Neural crest cell (in vitro differentiated cells): ENCODE data around the gene ZG16. TPM values are rescaled to one million over a fixed set of nuclear protein-coding genes. Genes with fewer than 3 reads are reported as not detected.
"Not testable (repeated sequence)": the region's sequence is repeated elsewhere in the genome, so short reads cannot be mapped to it uniquely, and the experiment has no call there.

Experiments used
- DNase-seq: peaks from one replicate; pipeline ENCODE4 v3.0.0; 2021; ENCODE audit warnings: low read depth, mixed read lengths, low spot score
- H3K27ac Mint-ChIP-seq: one replicate; pipeline ENCODE4 v1.8.0; 2021; ENCODE audit warnings: mild to moderate bottlenecking, mixed read lengths; ENCODE audit not compliant: unreplicated experiment
- H3K27me3 Mint-ChIP-seq: 2 replicates; pipeline ENCODE4 v1.8.0; 2021; ENCODE audit warnings: low read depth, mild to moderate bottlenecking, mixed read lengths
- H3K36me3 Mint-ChIP-seq: 2 replicates; pipeline ENCODE4 v1.8.0; 2021; ENCODE audit warnings: low read depth, mild to moderate bottlenecking, mixed read lengths
- H3K4me1 Mint-ChIP-seq: 2 replicates; pipeline ENCODE4 v1.8.0; 2021; ENCODE audit warnings: mixed read lengths
- H3K4me3 Mint-ChIP-seq: one replicate; pipeline ENCODE4 v1.8.0; 2021; ENCODE audit warnings: mild to moderate bottlenecking, mixed read lengths
- H3K9me3 Mint-ChIP-seq: 2 replicates; pipeline ENCODE4 v1.8.0; 2021; ENCODE audit warnings: mixed read lengths
- total RNA-seq: library from RNA; stranded (reverse); gene quantifications from 2 replicates; pipeline ENCODE4 v1.2.1, GENCODE V29; 2021
- TF ChIP-seq, protein P1 (sequence below): fragments of 200-600 bp; sonication (generic); conservative IDR thresholded peaks from 2 replicates; pipeline ENCODE4 v1.5.0; 2021; ENCODE audit warnings: antibody characterized with exemption, mild to moderate bottlenecking

The ZG16 gene
- total RNA-seq, 1 donor from 2014 or later = not detected

DNA sequence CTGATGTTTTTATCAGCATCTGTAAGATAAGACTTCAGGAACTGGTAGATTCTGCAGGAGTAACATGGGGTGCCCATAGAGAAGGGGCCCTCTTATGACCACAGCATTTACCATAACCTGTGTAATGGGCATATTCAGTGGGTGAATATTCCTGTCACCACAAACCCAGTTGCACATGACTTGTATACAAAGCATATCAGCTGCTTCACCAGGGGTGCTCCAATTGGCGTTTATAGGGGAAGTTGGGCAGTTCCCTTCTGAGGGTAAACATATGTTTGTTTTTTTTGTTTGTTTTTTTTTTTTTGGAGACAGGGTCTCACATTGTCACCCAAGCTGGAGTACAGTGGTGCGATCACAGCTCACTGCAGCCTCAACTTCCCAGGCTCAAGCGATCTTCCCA, 11.5 kb upstream of the ZG16 start:
- no peaks in the 10 kb centered on the region for H3K9me3 Mint-ChIP-seq
- no peak for DNase-seq
- TF ChIP-seq, protein P1, sequence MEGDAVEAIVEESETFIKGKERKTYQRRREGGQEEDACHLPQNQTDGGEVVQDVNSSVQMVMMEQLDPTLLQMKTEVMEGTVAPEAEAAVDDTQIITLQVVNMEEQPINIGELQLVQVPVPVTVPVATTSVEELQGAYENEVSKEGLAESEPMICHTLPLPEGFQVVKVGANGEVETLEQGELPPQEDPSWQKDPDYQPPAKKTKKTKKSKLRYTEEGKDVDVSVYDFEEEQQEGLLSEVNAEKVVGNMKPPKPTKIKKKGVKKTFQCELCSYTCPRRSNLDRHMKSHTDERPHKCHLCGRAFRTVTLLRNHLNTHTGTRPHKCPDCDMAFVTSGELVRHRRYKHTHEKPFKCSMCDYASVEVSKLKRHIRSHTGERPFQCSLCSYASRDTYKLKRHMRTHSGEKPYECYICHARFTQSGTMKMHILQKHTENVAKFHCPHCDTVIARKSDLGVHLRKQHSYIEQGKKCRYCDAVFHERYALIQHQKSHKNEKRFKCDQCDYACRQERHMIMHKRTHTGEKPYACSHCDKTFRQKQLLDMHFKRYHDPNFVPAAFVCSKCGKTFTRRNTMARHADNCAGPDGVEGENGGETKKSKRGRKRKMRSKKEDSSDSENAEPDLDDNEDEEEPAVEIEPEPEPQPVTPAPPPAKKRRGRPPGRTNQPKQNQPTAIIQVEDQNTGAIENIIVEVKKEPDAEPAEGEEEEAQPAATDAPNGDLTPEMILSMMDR = no peak
- H3K27me3 Mint-ChIP-seq = no peaks in the 10 kb centered on the region
- H3K4me1 Mint-ChIP-seq = no peaks in the 10 kb centered on the region
- H3K36me3 Mint-ChIP-seq = no peaks in the 10 kb centered on the region
- no peak overlapping the region for H3K27ac Mint-ChIP-seq
- H3K4me3 Mint-ChIP-seq = no peak overlapping the region

DNA sequence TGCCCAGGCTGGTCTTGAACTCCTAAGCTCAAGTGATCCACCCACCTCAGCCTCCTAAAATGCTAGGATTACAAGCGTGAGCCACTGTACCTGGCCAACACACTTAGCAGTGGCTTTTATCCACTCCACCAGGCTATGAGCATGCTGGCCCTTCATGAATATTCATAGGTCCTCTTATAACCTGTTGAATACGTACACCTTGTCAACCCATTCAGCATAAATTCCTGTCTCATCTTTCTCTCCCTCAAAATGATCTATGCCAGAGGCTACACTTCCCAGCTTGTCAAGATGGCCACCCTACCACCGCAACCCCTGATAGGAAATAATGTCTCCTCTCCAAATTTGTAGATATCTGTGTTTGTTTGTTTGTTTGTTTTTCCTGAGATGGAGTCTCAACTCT, 11.0 kb upstream of the ZG16 start:
- H3K27ac Mint-ChIP-seq = no peak overlapping the region
- no peaks in the 10 kb centered on the region for H3K36me3 Mint-ChIP-seq
- H3K9me3 Mint-ChIP-seq = no peaks in the 10 kb centered on the region
- no peaks in the 10 kb centered on the region for H3K4me1 Mint-ChIP-seq
- TF ChIP-seq, protein P1 = no peak
- no peaks in the 10 kb centered on the region for H3K27me3 Mint-ChIP-seq
- no peak overlapping the region for H3K4me3 Mint-ChIP-seq
- DNase-seq = no peak

DNA sequence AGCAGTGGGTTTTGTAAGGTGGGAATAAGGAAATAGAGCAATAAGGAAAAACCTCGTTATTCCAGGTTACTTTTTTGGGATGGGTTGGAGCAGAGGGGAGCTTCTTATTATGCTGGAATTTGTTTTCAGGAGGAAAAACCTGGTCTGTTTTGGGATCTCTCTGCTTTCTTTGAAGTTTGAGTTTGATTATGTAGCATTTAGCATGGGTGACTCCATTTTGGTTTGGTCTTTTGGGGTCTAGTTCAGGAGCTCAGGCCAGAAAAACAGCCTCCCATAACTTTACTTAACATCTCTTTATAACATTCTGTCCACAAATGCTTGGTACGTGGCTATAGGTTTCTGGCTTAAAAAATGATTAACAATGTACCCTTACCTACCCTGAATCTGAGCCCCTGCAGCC, 8.5 kb upstream of the ZG16 start:
- DNase-seq = no peak
- TF ChIP-seq, protein P1 = no peak
- no peak overlapping the region for H3K4me3 Mint-ChIP-seq

DNA sequence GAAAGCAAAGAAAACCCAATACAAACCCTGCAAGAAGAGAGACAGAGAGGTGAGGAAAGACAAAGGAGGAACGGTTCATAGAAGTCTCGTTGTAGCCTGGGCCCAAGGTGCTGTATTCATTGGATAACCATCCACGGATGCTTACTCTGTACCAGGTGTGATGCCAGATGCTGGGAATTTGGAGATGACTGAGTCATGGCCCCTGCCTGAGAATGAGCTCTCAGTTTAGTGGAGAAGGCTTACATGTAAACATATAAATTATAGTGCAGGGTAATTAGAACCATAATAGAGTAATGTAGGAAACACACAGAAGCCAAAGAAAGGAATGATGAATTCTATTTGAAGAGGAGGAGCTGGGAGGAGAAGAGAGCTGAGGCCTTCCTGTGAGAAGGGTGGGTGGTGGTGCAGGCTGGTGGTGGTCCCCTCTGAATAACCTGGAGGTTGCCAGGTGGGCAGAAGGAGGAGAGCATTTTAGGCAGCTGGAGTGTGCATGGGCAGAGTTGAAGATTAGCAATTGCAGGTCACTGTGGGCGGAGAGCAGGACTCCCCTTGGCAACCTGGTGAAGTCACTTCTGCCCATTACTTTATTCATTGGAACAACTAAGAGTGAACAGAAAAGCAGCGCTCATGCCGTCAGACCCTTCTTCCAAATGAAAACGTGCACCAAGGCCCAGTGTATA, 7.7 kb upstream of the ZG16 start:
- no peak for DNase-seq
- Mint-ChIP-seq H3K9me3 (no peaks in the 10 kb centered on the region), H3K36me3 (no peaks in the 10 kb centered on the region), H3K27me3 (no peaks in the 10 kb centered on the region), H3K4me3 (no peak overlapping the region), H3K4me1 (no peaks in the 10 kb centered on the region), H3K27ac (no peak overlapping the region)
- TF ChIP-seq, protein P1 = no peak

More for the DNA sequence above, 8.5 kb upstream of the ZG16 start:
- Mint-ChIP-seq H3K9me3 (no peaks in the 10 kb centered on the region), H3K27me3 (no peaks in the 10 kb centered on the region), H3K27ac (no peak overlapping the region), H3K4me1 (no peaks in the 10 kb centered on the region), H3K36me3 (no peaks in the 10 kb centered on the region)

DNA sequence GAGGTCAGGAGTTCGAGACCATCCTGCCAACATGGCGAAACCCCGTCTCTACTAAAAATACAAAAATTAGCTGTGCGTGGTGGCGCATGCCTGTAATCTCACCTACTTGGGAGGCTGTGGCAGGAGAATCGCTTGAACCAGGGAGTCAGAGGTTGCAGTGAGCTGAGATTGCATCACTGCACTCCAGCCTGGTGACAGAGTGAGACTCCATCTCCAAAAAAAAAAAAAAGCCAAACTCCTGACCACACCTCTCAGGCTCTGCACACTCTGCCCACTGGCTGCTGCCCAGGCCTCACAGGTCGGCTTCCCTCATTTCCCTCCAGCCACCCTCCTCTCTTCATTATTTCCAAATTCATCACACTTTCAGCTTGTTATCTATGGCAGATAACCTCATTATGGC, 5.7 kb upstream of the ZG16 start:
- H3K36me3 Mint-ChIP-seq, H3K4me3 Mint-ChIP-seq, H3K27me3 Mint-ChIP-seq, H3K4me1 Mint-ChIP-seq, DNase-seq, H3K9me3 Mint-ChIP-seq, H3K27ac Mint-ChIP-seq: not testable (repeated sequence)

DNA sequence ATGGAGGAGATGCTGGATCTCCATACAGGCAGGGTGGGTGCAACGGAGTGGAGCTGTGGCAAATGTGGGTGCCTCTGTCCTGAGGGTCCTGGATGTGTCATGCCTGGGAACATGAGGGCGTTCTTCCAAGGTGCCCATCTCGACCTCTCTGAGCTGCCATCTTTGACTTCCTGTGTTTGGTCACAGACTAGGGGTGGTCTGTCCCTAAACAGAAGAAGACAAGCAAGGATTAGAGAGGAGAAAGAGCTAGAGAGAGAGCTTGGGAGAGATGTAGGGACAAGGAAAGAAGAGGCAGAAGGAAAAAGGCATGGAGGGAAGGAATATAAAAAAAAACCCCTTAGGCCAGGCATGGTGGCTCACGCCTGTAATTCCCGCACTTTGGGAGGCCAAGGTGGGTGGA, 3.3 kb upstream of the ZG16 start:
- TF ChIP-seq, protein P1 = no peak
- Mint-ChIP-seq H3K27ac (no peak overlapping the region), H3K4me3 (no peak overlapping the region), H3K27me3 (peaks cover 18% of the 10 kb centered on the region), H3K4me1 (no peaks in the 10 kb centered on the region), H3K9me3 (no peaks in the 10 kb centered on the region), H3K36me3 (no peaks in the 10 kb centered on the region)
- DNase-seq = no peak
